Upper lobe of left lung (tissue), 6 donors: ENCODE data around the gene BUD13. TPM values are rescaled to one million over a fixed set of nuclear protein-coding genes. Genes with fewer than 3 reads are reported as not detected.

Experiments
- ATAC-seq, 2 donors: fragments of 200-7000 bp; cut with Tn5 transposase; one replicate each; pipeline ENCODE4 v1.9.1; 2022; ENCODE audit warnings: mild to moderate bottlenecking in 2 of 2, moderate library complexity in 2 of 2; ENCODE audit not compliant: low FRiP score in 2 of 2
- DNase-seq, 2 donors: peaks; one replicate each; pipeline ENCODE4 v3.0.0-alpha.2; 2019 to 2020
- H3K27ac ChIP-seq, 4 donors: fragments of 200-600 bp; sonication (generic); one replicate each; pipeline ENCODE4 v1.5.1; 2016 to 2019
- H3K27me3 ChIP-seq, 4 donors: fragments of 200-600 bp; sonication (generic); one replicate each; pipeline ENCODE4 v1.5.1; 2017 to 2019
- H3K36me3 ChIP-seq, 4 donors: fragments of 200-600 bp; sonication (generic); one replicate each; pipeline ENCODE4 v1.5.1; 2016 to 2019
- H3K4me1 ChIP-seq, 4 donors: fragments of 200-600 bp; sonication (generic); one replicate each; pipeline ENCODE4 v1.5.1; 2018 to 2019
- H3K4me3 ChIP-seq, 4 donors: fragments of 200-600 bp; sonication (generic); one replicate each; pipeline ENCODE4 v1.5.1; 2017 to 2019; ENCODE audit warnings: mild to moderate bottlenecking in 2 of 4, moderate library complexity in 1 of 4
- H3K9me3 ChIP-seq, 4 donors: fragments of 200-600 bp; sonication (generic); one replicate each; pipeline ENCODE4 v1.5.1; 2018 to 2019
- EP300 ChIP-seq, 4 donors: sonication (generic); formaldehyde crosslinking; IDR thresholded peaks; one replicate each; pipeline ENCODE4 v1.5.1; 2017; ENCODE audit warnings: antibody characterized with exemption in 4 of 4, control low read depth in 2 of 4
- POLR2A ChIP-seq, 4 donors: fragments of 450-650 bp; IDR thresholded peaks; one replicate each; pipeline ENCODE4 v1.5.1; 2016 to 2017; ENCODE audit warnings: antibody characterized with exemption in 4 of 4, mild to moderate bottlenecking in 2 of 4
- POLR2AphosphoS5 ChIP-seq, 2 donors: sonication (generic); formaldehyde crosslinking; IDR thresholded peaks; one replicate each; pipeline ENCODE4 v1.5.1; 2017; ENCODE audit warnings: antibody characterized with exemption in 2 of 2
- WGBS, 2 donors: methylation state at CpG; one replicate each; pipeline ENCODE4 v1.1.5; 2017 to 2018; 5-methylcytosine and 5-hydroxymethylcytosine counted together
- total RNA-seq, 6 donors: library from RNA; depleted of rRNA in 4 of 6; stranded (reverse); fragments of >200 nt in 4 of 6; gene quantifications; one replicate each; pipeline versions ENCODE4 v1.1.0 to v1.2.1, GENCODE V29; 2016 to 2021
- TF ChIP-seq, protein P1 (sequence below), 6 experiments: fragments of 450-650 bp in 4 of 6; fragments of 200-600 bp in 2 of 6; sonication (generic) in 2 of 6; IDR thresholded peaks; one replicate each; pipeline ENCODE4 v1.5.1; 2016 to 2019; ENCODE audit warnings: antibody characterized with exemption in 6 of 6
- donor health status: DM: no; HTN: no; CAD: no; lungs with moderate emphysema.
- donor health status: DM: no; HTN: yes; CAD: no; lungs with severe emphysema.

The BUD13 gene
- total RNA-seq, 6 donors from 2014 or later: 12.1 to 18.9 (median 17.0) TPM

DNA sequence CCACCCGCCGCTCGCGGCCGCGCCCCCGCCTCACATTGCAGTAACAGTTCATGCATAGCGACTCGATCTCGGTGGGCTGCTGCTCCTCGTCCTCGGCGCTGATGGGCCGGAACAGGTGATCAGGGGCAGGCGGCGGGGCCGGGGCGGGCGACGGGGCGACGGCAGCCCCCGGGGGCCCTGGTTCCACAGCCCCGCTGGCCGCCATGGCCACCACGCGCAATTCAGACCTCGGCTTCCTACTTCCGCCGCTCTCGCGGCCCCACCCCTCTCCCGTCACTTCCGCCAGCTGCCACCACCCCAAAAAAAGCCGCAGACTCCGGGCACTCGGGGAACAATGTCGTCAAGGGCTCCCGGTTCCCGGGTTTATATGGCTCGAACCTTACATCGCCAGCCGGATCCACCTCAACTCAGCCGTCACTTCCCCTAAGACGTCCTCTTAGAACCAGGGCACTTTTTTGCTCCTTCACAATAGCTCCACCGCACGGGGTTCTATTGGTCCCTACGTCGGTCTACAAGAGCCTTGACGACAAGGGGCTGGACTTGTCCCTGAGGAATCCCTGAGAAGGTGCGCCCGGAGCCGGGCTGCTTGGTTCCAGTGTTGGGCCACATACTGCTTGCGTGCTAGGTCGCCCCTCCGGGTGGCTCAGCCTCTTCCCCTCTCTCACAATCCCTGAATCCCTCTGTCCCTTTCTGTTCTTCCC, 15.1 kb upstream of the BUD13 start, which contains the start of gene ZPR1:
ZPR1 (minus strand) TSS at position 238 of the 701 bp plus-strand sequence; CDS start at position 205, 33 bp downstream.
- DNase-seq (peak; percentile 86 to 96), ATAC-seq (peak; percentile 86 to 94)
- no peaks in the 10 kb centered on the region for H3K9me3 ChIP-seq
- H3K36me3 ChIP-seq: peaks cover 21 to 39% (median 33%) of the 10 kb centered on the region in 4 donors
- peaks cover 17 to 40% (median 24%) of the 10 kb centered on the region in 4 donors for H3K4me1 ChIP-seq
- H3K27me3 ChIP-seq: no peaks in the 10 kb centered on the region
- WGBS, 2 donors: 2% methylated on average over 23 to 42 of the region's 56 CpGs
- H3K4me3 ChIP-seq: peak within 1 kb of the TSS; percentile 79 to 99 (median 97)
- TF ChIP-seq EP300 (IDR thresholded peaks at IDR 0.05): no peak
- peak; percentile 23 to 88 (median 73) for TF ChIP-seq POLR2A (IDR thresholded peaks at IDR 0.05)
- peak; percentile 72 to 79 for TF ChIP-seq POLR2AphosphoS5 (IDR thresholded peaks at IDR 0.05)
- TF ChIP-seq, protein P1, sequence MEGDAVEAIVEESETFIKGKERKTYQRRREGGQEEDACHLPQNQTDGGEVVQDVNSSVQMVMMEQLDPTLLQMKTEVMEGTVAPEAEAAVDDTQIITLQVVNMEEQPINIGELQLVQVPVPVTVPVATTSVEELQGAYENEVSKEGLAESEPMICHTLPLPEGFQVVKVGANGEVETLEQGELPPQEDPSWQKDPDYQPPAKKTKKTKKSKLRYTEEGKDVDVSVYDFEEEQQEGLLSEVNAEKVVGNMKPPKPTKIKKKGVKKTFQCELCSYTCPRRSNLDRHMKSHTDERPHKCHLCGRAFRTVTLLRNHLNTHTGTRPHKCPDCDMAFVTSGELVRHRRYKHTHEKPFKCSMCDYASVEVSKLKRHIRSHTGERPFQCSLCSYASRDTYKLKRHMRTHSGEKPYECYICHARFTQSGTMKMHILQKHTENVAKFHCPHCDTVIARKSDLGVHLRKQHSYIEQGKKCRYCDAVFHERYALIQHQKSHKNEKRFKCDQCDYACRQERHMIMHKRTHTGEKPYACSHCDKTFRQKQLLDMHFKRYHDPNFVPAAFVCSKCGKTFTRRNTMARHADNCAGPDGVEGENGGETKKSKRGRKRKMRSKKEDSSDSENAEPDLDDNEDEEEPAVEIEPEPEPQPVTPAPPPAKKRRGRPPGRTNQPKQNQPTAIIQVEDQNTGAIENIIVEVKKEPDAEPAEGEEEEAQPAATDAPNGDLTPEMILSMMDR (IDR thresholded peaks at IDR 0.05): peak in 3 of 6 experiments; percentile 28 to 47 (median 45)
- H3K27ac ChIP-seq: peak within 1 kb of the TSS; percentile 85 to 95 (median 92)

DNA sequence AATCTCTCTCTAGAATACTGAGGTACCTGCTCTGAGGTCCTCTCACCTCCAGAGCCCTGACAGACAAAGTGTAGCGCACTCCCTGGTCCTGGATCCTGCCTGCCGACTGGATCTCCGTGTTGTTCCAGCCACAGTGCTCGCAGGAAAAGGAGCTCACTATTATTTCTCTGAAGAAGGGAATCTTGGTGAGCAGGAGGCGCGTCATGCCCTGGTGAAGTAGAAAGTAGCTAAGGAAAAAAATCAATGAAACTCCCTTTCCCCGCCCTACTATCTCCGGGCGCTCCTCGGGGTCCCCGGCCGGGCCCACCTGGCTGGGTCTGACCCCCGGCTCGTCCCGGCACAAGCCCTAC, 14.6 kb upstream of the BUD13 start:
- TF ChIP-seq EP300 (IDR thresholded peaks at IDR 0.05) (no peak), POLR2A (IDR thresholded peaks at IDR 0.05) (no peak), POLR2AphosphoS5 (IDR thresholded peaks at IDR 0.05) (no peak)
- TF ChIP-seq, protein P1 (IDR thresholded peaks at IDR 0.05): no peak
- H3K4me3 ChIP-seq: peak overlapping the region; percentile 79 to 99 (median 97)
- WGBS, 2 donors: 0% methylated on average over 15 of the region's 15 CpGs
- ATAC-seq (peak in 1 of 2 donors; percentile 23), DNase-seq (no peak)
- peaks cover 17 to 40% (median 24%) of the 10 kb centered on the region in 4 donors for H3K4me1 ChIP-seq
- H3K36me3 ChIP-seq: peaks cover 27 to 44% (median 39%) of the 10 kb centered on the region in 4 donors
- no peaks in the 10 kb centered on the region for H3K27me3 ChIP-seq
- no peaks in the 10 kb centered on the region for H3K9me3 ChIP-seq
- H3K27ac ChIP-seq: peak overlapping the region; percentile 85 to 95 (median 92)

DNA sequence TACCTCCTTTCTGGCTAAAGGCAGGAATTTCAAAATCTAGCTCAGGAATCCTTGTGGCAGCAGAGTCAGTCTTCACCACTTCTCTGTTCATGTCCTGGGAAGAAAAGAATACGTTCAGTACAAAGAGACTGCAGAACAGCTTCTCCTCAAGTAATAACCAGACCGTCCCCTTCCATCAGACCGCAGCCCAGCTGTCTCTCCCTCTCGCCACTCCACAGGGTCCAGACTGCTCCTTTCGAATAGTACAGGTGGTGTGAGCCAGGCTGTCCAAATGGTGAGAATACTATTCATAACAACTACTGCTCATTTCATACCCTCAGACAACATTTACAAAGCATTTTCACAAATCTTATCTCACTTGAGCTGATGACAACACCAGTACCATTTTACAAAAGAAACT, 14.2 kb upstream of the BUD13 start:
- WGBS, 2 donors: 65 to 68% methylated on average over 5 of the region's 5 CpGs
- TF ChIP-seq POLR2A (IDR thresholded peaks at IDR 0.05): no peak
- no peak for TF ChIP-seq POLR2AphosphoS5 (IDR thresholded peaks at IDR 0.05)
- TF ChIP-seq EP300 (IDR thresholded peaks at IDR 0.05): no peak
- TF ChIP-seq, protein P1 (IDR thresholded peaks at IDR 0.05): no peak
- Histone ChIP-seq H3K9me3 (no peaks in the 10 kb centered on the region), H3K4me1 (peaks cover 17 to 40% (median 23%) of the 10 kb centered on the region in 4 donors), H3K36me3 (peaks cover 31 to 49% (median 43%) of the 10 kb centered on the region in 4 donors), H3K27me3 (no peaks in the 10 kb centered on the region), H3K4me3 (peak overlapping the region; percentile 79 to 99 (median 97)), H3K27ac (peak overlapping the region in 2 of 4 donors; percentile 92 to 95)
- no peak for DNase-seq
- no peak for ATAC-seq

DNA sequence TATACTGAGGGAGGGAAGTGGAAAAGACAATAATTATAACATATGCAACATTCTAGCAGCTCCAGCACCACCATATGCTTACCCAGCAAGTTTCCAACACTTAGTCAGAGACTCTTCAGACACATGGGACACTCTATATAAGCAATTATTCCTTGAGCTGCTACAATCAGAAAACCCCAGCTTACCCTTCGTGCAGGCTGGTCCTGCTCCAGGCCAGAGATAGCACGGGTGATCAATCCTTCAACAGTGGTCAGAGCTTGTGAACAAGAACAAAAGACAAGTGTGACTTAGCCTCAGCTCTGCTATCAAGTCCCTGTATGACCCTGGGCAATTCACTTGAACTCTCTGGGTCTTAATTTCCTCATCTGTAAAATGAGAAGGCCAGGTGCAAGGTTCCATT, 13.5 kb upstream of the BUD13 start:
- Histone ChIP-seq H3K27ac (no peak overlapping the region), H3K27me3 (no peaks in the 10 kb centered on the region), H3K4me1 (peaks cover 12 to 34% (median 20%) of the 10 kb centered on the region in 4 donors), H3K9me3 (no peaks in the 10 kb centered on the region), H3K36me3 (peaks cover 34 to 55% (median 49%) of the 10 kb centered on the region in 4 donors), H3K4me3 (no peak overlapping the region)
- no peak for TF ChIP-seq POLR2AphosphoS5 (IDR thresholded peaks at IDR 0.05)
- no peak for TF ChIP-seq POLR2A (IDR thresholded peaks at IDR 0.05)
- TF ChIP-seq, protein P1 (IDR thresholded peaks at IDR 0.05): no peak
- TF ChIP-seq EP300 (IDR thresholded peaks at IDR 0.05): no peak
- WGBS, 2 donors: 88 to 100% methylated on average over 2 of the region's 2 CpGs
- ATAC-seq (no peak), DNase-seq (no peak)
